Activated naive CD8-positive, alpha-beta T cell (primary cell): ENCODE data around the gene MZT2B.
A peak's percentile ranks its signal among the peaks of the same experiment; 100 is the strongest.
"Not testable (repeated sequence)": the region's sequence is repeated elsewhere in the genome, so short reads cannot be mapped to it uniquely, and the experiment has no call there.

Experiments
- H3K27ac Mint-ChIP-seq: one replicate; pipeline ENCODE4 v1.8.0; 2021; ENCODE audit warnings: mixed read lengths
- H3K27me3 Mint-ChIP-seq: one replicate; pipeline ENCODE4 v1.8.0; 2021; ENCODE audit warnings: mixed read lengths
- H3K36me3 Mint-ChIP-seq: one replicate; pipeline ENCODE4 v1.8.0; 2021; ENCODE audit warnings: mixed read lengths
- H3K4me1 Mint-ChIP-seq: one replicate; pipeline ENCODE4 v1.8.0; 2021; ENCODE audit warnings: low read depth, mixed read lengths
- H3K4me3 Mint-ChIP-seq: one replicate; pipeline ENCODE4 v1.8.0; 2021; ENCODE audit warnings: mild to moderate bottlenecking, mixed read lengths
- H3K9me3 Mint-ChIP-seq: one replicate; pipeline ENCODE4 v1.8.0; 2021; ENCODE audit warnings: low read depth, mixed read lengths

The MZT2B gene

DNA sequence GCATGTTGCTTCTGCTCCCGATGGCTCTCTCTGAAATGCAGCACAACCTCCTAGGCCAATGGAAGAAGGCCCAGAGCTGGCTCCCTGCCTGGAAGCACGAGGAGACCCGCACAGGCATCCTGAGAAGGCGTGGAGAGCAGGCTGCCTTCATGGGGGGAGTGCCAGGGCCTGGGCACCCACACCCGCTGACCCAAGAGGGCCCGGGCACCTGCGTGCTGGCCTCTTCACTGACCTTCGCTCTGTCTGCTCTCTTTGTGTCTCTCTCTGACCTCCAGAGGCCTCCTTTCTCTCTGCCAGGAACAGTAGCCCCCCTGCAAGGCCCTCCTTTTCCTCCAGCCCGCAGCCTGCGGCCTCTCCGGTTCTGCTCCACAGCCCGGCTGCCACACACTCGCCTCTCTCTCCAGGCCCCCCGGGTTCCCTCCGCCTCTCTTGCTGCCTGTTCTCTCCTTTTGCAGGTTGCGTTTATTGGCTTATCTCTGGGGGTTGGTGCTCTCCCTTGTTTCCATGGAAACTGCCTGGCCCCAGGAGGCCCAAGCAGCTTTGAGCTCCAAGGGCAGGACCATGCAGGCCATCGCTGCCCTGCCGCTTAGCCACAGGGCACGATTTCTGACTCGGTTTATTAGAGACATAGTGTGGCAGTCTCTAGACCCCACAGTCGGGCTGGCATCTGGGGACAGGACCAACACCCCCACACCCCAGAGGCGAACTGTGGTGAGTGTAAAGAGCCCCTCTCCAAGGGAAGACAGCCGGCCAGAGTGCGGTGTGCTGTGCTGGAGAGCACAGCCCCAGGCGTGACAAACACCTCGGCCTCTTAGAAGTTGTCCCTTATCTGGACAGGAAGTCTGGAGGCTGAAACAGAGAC is 1.7 kb downstream of the MZT2B start:
- Mint-ChIP-seq H3K27me3 (no peaks in the 10 kb centered on the region), H3K36me3 (no peaks in the 10 kb centered on the region)

DNA sequence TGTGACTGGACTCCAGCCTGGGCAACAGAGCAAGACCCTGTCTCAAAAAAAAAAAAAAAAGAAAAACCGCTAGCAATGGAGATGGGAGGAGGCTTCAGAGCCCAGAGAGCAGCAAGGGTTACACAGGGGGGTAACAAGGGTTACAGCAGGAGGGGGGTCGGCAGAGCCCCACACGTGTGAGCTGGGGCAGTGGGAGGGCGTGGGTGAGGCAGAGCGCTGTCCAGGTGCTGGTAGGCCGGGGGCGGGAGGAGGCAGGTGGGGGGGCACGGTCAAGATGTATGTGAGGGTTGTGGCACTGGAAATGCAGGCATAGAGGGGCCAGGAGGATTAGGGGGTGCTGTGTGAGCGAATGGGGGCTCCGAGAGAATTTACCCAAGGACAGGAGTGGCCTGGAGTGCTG is 3.4 kb downstream of the MZT2B start:
- Mint-ChIP-seq H3K9me3 (no peaks in the 10 kb centered on the region), H3K27me3 (no peaks in the 10 kb centered on the region), H3K27ac (no peak overlapping the region), H3K4me1 (peaks cover 10% of the 10 kb centered on the region), H3K4me3 (no peak overlapping the region), H3K36me3 (no peaks in the 10 kb centered on the region)

More for the DNA sequence above, 1.7 kb downstream of the MZT2B start:
- H3K4me3 Mint-ChIP-seq: peak overlapping the region; percentile 81
- H3K27ac Mint-ChIP-seq: peak overlapping the region; percentile 86
- H3K9me3 Mint-ChIP-seq: no peaks in the 10 kb centered on the region
- H3K4me1 Mint-ChIP-seq: peaks cover 12% of the 10 kb centered on the region

DNA sequence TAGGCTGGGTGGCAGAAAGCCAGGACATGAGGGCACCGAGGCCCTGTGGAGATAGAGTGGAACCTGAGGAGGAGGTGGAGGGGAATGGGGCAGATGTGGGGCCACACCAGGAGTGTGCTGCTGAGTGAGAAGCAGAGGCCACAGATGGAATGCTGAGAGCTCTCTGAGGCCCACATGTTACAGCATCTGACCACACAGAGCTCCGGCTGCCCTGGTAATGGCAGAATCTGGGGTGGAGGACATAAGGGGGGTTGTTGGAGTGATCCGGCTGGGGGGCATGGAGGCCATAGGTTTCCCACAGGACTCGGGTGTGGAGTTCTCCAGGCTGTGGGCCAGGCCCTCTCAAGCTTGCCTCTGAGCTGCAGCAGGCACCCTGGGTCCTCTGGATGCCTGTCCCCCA is 3.8 kb downstream of the MZT2B start:
- Mint-ChIP-seq H3K36me3 (no peaks in the 10 kb centered on the region), H3K27ac (no peak overlapping the region), H3K4me1 (peaks cover 7% of the 10 kb centered on the region), H3K4me3 (no peak overlapping the region), H3K9me3 (no peaks in the 10 kb centered on the region), H3K27me3 (no peaks in the 10 kb centered on the region)

DNA sequence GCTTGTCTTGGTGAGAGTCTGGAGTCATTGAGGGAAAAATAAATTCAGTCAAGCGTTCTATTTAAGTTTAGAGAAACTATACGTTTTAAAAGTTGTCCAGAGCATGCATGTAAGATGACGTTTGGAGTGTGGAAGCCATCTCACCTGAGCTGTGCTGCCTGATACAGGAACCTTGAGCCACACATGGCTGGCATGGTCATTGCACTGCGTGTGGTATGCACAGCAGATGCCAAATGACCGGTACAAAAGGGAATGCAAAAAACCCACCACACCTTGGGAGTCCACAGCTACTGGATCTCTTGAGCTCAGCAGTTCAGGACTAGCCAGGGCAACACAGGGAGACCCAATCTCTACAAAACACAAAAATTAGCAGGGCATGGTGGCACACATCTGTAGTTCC is 4.3 kb downstream of the MZT2B start:
- H3K4me1 Mint-ChIP-seq: peaks cover 5% of the 10 kb centered on the region
- no peaks in the 10 kb centered on the region for H3K27me3 Mint-ChIP-seq
- no peak overlapping the region for H3K27ac Mint-ChIP-seq
- H3K9me3 Mint-ChIP-seq: no peaks in the 10 kb centered on the region
- no peaks in the 10 kb centered on the region for H3K36me3 Mint-ChIP-seq
- H3K4me3 Mint-ChIP-seq: no peak overlapping the region

DNA sequence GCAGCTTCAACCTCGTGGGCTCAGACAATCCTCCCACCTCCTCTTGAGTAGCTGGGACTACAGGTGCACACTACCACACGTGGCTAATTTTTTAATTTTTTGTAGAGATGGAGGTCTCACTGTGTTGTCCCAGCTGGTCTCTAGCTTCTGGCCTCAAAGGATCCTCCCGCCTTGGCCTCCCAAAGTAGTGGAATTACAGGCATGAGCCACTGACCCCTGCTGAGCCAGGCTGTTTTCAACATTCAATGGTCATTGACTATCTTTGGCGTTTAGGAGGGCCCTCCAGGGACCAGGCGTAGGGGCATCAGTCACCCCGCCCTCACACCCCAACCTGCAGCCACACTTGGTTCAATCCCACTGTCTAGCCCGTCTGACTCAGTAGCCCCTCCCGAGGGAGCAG is 5.2 kb downstream of the MZT2B start:
- H3K36me3 Mint-ChIP-seq: no peaks in the 10 kb centered on the region
- H3K27ac Mint-ChIP-seq: no peak overlapping the region
- H3K4me3 Mint-ChIP-seq: no peak overlapping the region
- H3K9me3 Mint-ChIP-seq: no peaks in the 10 kb centered on the region
- H3K27me3 Mint-ChIP-seq: no peaks in the 10 kb centered on the region
- H3K4me1 Mint-ChIP-seq: peaks cover 5% of the 10 kb centered on the region

DNA sequence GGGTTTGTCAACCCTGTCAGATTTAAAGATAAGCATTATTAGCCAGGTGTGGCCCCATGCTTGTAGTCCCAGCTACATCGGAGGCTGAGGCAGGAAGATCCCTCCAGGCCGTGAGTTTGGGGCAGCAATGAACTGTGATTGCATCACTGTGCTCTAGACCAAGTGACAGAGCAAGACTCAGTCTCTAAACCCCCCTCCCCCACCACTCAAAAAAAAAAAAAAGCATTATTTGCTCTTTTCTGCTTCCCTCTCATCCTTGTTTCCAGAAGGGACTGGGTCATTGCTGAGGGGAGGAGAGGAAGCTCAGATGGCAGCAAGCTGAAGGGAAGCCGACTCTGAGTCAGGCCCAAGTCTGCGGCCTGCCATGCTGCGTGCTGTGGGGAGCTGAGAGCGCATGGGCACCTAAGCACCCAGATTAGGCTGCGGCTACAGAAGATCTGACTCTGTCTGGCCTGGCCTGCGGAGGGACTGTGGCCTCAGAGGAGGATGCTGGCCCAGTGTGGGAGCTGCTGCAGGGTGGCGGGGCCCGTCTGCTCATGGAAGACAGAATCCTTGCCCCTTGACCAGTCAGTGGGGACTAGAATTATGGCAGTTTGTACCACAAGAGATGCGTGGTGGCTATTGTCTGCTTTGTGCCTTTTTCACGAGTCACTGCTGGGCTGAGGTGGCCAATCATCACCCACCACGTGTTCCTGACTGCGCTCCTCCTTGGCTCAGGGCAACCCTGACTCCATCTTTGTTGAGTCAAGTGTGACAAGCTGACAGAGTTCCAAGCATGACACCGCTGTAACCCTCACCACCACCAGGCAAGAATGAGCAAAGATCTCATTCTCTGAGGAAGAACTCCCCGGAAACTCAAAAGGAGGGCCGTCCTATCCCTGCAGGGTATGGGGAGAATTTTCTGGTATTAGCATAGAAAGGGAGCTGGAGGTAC is 6.1 kb downstream of the MZT2B start:
- H3K4me3 Mint-ChIP-seq, H3K4me1 Mint-ChIP-seq, H3K27ac Mint-ChIP-seq, H3K9me3 Mint-ChIP-seq, H3K27me3 Mint-ChIP-seq, H3K36me3 Mint-ChIP-seq: not testable (repeated sequence)

DNA sequence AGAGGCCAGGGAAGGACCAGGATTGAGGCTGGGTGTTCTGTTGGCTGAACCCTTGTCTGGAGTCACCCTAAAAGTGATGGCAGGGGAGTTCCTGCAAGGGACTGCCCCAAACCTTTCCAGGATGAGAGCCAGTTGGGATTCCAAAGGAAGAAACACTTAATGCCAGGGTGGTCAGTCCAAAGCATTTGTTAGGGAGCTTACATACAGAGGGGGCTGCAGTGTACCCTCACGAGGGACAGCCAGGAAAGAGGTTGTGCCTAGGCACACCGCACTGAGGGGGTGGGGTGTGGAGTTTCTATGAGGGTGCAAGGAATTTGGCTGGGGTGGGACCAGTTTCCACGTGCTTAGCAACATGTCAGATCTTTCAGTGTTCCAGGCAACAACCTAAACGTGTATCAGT is 6.9 kb downstream of the MZT2B start:
- not testable (repeated sequence) for H3K27ac Mint-ChIP-seq, H3K36me3 Mint-ChIP-seq, H3K27me3 Mint-ChIP-seq, H3K4me1 Mint-ChIP-seq, H3K4me3 Mint-ChIP-seq, H3K9me3 Mint-ChIP-seq

DNA sequence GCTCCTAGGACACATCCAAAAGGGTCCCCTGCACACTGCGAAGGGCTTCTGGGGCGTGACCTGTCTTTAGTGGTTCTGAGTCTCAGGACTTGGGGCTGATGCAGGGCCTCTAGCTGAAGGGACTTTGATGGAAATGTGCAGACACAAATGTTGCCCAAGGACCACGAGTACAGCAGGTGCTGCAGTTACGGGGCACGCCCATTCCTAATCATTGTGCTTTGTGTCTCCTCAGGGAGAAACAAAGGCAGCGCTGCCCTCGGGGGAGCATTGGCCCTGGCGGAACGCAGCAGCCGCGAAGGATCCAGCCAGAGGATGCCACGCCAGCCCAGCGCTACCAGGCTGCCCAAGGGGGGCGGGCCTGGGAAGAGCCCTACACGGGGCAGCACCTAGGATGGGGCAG is 8.2 kb downstream of the MZT2B start:
- Mint-ChIP-seq H3K9me3 (no peaks in the 10 kb centered on the region), H3K4me1 (peaks cover 2% of the 10 kb centered on the region), H3K36me3 (no peaks in the 10 kb centered on the region), H3K27ac (no peak overlapping the region), H3K27me3 (no peaks in the 10 kb centered on the region), H3K4me3 (no peak overlapping the region)

DNA sequence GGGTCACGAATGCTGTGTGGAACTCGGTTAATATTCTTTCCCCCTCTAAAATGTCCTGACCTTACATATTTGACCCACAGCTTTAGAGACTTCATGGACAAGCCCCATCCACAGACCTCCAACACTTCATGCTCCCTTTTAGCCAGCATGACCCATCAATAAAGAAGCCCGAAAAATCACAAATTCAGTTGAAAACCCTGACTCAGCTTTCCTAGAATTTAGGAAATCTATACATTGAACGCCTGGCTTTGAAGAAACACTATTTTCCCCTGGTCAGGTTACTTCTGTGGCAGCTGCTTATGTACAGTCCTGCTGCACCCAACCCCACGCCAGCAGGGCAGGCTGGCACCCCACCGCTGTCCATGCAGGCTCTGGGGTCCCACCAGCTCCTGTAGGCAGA is 9.3 kb downstream of the MZT2B start:
- H3K27me3 Mint-ChIP-seq, H3K4me3 Mint-ChIP-seq, H3K27ac Mint-ChIP-seq, H3K36me3 Mint-ChIP-seq, H3K4me1 Mint-ChIP-seq, H3K9me3 Mint-ChIP-seq: not testable (repeated sequence)

DNA sequence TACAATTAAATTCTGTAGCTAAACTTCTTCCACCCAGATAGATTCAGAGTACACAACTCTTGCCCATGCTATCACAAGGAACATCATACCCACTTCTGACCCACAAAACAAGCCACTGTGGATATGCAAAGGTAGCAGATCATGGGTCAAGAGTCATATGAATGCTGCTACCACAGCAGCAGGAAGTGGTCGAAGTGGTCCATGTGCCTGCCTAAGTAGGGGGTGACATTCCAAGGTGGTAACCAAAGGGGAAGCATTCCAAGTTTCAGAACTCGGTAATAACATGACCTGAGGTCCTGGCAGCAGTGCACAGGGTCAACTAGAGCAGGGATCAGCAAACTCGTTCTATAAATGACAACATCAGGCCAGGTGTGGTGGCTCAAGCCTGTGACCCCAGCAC is 10.4 kb downstream of the MZT2B start:
- H3K4me3 Mint-ChIP-seq, H3K27ac Mint-ChIP-seq, H3K4me1 Mint-ChIP-seq, H3K36me3 Mint-ChIP-seq, H3K27me3 Mint-ChIP-seq, H3K9me3 Mint-ChIP-seq: not testable (repeated sequence)

DNA sequence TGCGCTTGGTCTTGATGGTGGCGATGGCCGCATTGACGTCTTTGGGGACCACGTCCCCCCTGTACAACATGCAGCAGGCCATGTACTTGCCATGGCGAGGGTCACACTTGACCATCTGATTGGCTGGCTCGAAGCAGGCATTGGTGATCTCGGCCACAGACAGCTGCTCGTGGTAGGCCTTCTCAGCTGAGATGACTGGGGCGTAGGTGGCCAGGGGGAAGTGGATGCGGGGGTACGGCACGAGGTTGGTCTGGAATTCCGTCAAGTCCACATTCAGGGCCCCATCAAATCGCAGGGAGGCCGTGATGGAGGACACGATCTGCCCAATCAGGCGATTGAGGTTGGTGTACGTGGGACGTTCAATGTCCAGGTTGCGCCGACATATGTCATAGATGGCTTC is 11.8 kb downstream of the MZT2B start:
- H3K27me3 Mint-ChIP-seq, H3K27ac Mint-ChIP-seq, H3K9me3 Mint-ChIP-seq, H3K36me3 Mint-ChIP-seq, H3K4me3 Mint-ChIP-seq, H3K4me1 Mint-ChIP-seq: not testable (repeated sequence)

DNA sequence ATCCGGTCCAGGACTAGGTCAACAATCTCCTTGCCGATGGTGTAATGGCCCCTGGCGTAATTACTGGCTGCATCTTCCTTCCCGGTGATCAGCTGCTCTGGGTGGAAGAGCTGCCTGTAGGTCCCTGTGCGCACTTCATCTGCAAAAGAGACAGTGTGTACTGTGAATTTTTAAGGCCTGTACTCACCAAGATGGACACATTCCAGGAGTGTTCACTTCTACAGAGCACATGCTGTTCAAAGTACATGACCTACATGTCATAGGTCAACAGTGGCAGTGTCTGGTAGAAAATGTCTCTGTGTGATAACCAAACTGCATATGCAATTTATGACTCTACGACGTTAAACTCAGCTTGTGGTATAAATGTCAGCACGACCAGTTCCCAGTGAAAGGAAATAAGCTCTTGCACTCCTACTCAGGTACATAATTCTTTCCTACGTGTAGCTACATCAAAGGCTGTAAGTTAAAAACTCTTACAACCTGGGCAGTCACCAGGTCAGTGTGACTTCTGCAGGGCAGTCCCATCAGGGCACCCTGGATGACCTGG is 13.1 kb downstream of the MZT2B start:
- H3K36me3 Mint-ChIP-seq, H3K27me3 Mint-ChIP-seq, H3K9me3 Mint-ChIP-seq, H3K4me3 Mint-ChIP-seq, H3K27ac Mint-ChIP-seq, H3K4me1 Mint-ChIP-seq: not testable (repeated sequence)

DNA sequence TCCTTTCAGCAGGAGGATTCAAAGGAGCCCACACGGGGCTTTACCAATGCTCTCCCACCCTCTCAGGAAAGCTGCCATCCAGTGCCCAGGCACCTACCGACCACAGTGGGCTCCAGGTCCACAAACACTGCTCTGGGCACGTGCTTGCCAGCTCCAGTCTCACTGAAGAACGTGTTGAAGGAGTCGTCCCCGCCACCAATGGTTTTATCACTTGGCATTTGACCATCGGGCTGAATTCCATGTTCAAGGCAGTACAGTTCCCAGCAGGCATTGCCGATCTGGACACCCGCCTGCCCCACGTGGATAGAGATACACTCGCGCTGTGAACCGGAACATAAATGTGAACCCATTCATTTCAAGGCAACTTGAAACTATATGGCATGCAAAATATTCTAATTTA is 14.0 kb downstream of the MZT2B start:
- not testable (repeated sequence) for H3K4me1 Mint-ChIP-seq, H3K9me3 Mint-ChIP-seq, H3K27ac Mint-ChIP-seq, H3K4me3 Mint-ChIP-seq, H3K36me3 Mint-ChIP-seq, H3K27me3 Mint-ChIP-seq

DNA sequence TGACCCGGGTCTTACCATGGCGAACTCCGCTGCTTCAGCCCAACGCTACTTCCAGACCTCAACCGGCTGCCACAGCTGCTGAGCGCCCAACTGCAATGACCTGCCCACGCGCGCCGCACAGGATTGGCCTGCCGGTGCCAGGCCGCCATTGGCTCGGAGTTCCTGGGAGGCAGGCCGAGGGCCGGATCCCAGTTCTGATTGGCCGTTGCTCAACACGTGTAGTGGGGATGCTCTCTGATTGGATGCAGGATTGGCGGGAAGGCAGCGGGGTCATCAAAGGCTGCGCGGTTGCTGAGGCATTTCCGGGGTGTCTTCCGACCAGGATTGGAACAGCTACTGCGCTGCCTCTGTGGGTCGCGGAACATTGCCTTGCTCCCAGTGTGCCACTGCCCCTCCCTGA is 16.3 kb downstream of the MZT2B start, which contains the start of gene TUBA3E:
TUBA3E (minus strand) TSS at position 97 of the 400 bp plus-strand sequence; CDS start at position 18, 79 bp downstream.
- no peaks in the 10 kb centered on the region for H3K4me1 Mint-ChIP-seq
- no peak within 1 kb of the TSS for H3K27ac Mint-ChIP-seq
- H3K27me3 Mint-ChIP-seq: peaks cover 2% of the 10 kb centered on the region
- H3K4me3 Mint-ChIP-seq: no peak within 1 kb of the TSS
- no peaks in the 10 kb centered on the region for H3K36me3 Mint-ChIP-seq
- H3K9me3 Mint-ChIP-seq: no peaks in the 10 kb centered on the region

DNA sequence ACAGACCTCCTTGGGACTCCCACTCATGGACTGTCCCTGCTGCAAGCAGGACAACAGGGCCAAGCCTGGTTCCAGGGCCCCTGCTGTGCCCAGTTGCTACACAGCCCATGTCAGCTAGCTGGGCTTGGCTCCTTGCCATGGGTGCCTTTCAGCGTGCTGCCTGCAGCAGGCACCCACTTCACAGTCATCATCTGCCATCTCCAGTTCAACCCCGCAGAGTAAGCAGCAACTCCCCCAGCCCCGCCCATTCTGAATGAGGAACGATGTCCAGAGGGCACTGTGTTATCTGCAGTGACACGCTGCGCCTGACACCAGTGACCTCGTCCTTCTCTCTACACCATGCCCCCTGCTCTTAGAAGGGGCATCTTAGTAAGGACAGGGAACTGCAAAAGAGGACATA is 20.5 kb downstream of the MZT2B start:
- H3K27me3 Mint-ChIP-seq, H3K4me1 Mint-ChIP-seq, H3K9me3 Mint-ChIP-seq, H3K36me3 Mint-ChIP-seq, H3K4me3 Mint-ChIP-seq, H3K27ac Mint-ChIP-seq: not testable (repeated sequence)
